Measurements from ENCODE around the gene C9orf40.

Gene C9orf40

GRCh38 chr9:74940600-74940999 is 12.1 kb downstream of the C9orf40 start:
- DNase-seq (ENCODE audit: low read depth): no peak

GRCh38 chr9:74935008-74935407 is 17.7 kb downstream of the C9orf40 start:
- no peak for DNase-seq (ENCODE audit: low read depth)

- no peak for DNase-seq (ENCODE audit: low read depth)
Measured at GRCh38 chr9:74921737-74922136, 31.0 kb downstream of the C9orf40 start.

- no peak for DNase-seq (ENCODE audit: low read depth)
Measured at GRCh38 chr9:74920944-74921626, 31.6 kb downstream of the C9orf40 start.

- no peak for DNase-seq (ENCODE audit: low read depth)
Measured at GRCh38 chr9:74910036-74910435, 42.7 kb downstream of the C9orf40 start.

GRCh38 chr9:74908665-74909064 is 44.0 kb downstream of the C9orf40 start:
- DNase-seq (ENCODE audit: low read depth): no peak

GRCh38 chr9:74907085-74907484 is 45.6 kb downstream of the C9orf40 start:
- no peak for DNase-seq (ENCODE audit: low read depth)

- DNase-seq (ENCODE audit: low read depth): no peak
Measured at GRCh38 chr9:74901001-74901400, 51.7 kb downstream of the C9orf40 start.

Data from stimulated activated CD8-positive, alpha-beta memory T cell treated with anti-CD3 and anti-CD28 coated beads, Interleukin-15, amount 100 ng/mL, for 24 hours (primary cell).